ENCODE results near the gene OSBPL1A.

- TF ChIP-seq BCL11A (IDR thresholded peaks at IDR 0.05; ENCODE audit: low read depth in 2 of 2, low read length in 2 of 2) (no peak), EGR1 (IDR thresholded peaks at IDR 0.05; ENCODE audit: borderline replicate concordance, low read depth, low read length) (no peak), USF2 (IDR thresholded peaks at IDR 0.05; ENCODE audit: low read length) (no peak), POLR2A (IDR thresholded peaks at IDR 0.05; ENCODE audit: control extremely low read depth in 1 of 2, low read depth in 2 of 2, low read length in 2 of 2) (no peak), CTCF (IDR thresholded peaks at IDR 0.05; ENCODE audit: control extremely low read depth in 1 of 3, insufficient read depth in 1 of 3, low read depth in 1 of 3, low read length in 3 of 3) (no peak), SRF (IDR thresholded peaks at IDR 0.05; ENCODE audit: low read depth, low read length) (no peak), POLR2AphosphoS5 (IDR thresholded peaks at IDR 0.05; ENCODE audit: low read depth, low read length) (no peak), CBX8 (IDR thresholded peaks at IDR 0.05; ENCODE audit: borderline replicate concordance, low read depth, low read length) (no peak), CHD2 (IDR thresholded peaks at IDR 0.05; ENCODE audit: low read length) (no peak)
These were observed 48.8 kb upstream of the OSBPL1A start for GRCh38 chr18:24446453-24446852.
